HL-60 (cell line): ENCODE results near the gene FIGN.

Experiments used
- DNase-seq, 2 experiments: peaks; one replicate each; pipeline ENCODE4 v3.0.0-alpha.2; 2010 to 2020; ENCODE audit warnings: low read depth in 1 of 2, low spot score in 1 of 2
- H3K27ac ChIP-seq: fragments of 250-450 bp; sonication (Bioruptor Pico); replicated peaks from 2 replicates; pipeline ENCODE4 v1.5.1; 2020; ENCODE audit warnings: mild to moderate bottlenecking, moderate library complexity
- H3K27me3 ChIP-seq: fragments of 250-450 bp; sonication (Bioruptor Pico); 2 replicates; pipeline ENCODE4 v1.5.1; 2021; ENCODE audit warnings: mild to moderate bottlenecking, moderate library complexity; ENCODE audit not compliant: insufficient read depth, poor library complexity, severe bottlenecking
- H3K4me3 ChIP-seq: replicated peaks from 2 replicates; pipeline ENCODE4 v1.5.1; 2011; ENCODE audit warnings: mild to moderate bottlenecking, control low read depth, low read length; ENCODE audit not compliant: insufficient read depth
- GABPA ChIP-seq: IDR thresholded peaks from 2 replicates; pipeline ENCODE4 v1.6.1; 2012; ENCODE audit warnings: low read depth
- POLR2AphosphoS5 ChIP-seq: IDR thresholded peaks from 2 replicates; pipeline ENCODE4 v1.6.1; 2012; ENCODE audit warnings: low read depth
- SPI1 ChIP-seq: IDR thresholded peaks from 2 replicates; pipeline ENCODE4 v1.6.1; 2012; ENCODE audit warnings: low read depth, mild to moderate bottlenecking, borderline replicate concordance
- TF ChIP-seq, protein P1 (sequence below): IDR thresholded peaks from one replicate; pipeline ENCODE4 v1.5.1; 2011; ENCODE audit warnings: low read length, control low read depth, inconsistent platforms; ENCODE audit not compliant: insufficient read depth
- TF ChIP-seq, protein P2 (sequence below): IDR thresholded peaks from 2 replicates; pipeline ENCODE4 v1.6.1; 2012; ENCODE audit warnings: low read depth; ENCODE audit not compliant: insufficient replicate concordance

Gene FIGN

DNA sequence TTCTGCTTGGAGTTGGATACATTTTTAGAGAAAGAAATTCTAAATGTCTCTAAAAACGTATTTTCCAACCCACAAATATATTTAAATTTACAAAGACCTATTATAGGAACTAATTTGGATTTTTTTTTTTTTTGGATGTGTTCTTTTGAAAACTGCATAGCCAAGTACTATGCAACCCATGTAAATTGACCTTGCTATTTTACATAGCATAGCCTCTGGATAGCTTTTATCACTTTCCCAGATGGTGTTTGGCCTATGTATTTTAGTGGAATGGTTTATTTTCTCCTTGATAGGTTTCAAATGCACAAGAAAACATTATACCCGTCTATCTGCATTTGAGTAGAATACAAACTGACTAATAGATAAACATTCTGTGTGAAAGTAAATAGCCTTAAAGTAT, 130.0 kb downstream of the FIGN start:
- H3K4me3 ChIP-seq: no peak overlapping the region
- no peaks in the 10 kb centered on the region for H3K27me3 ChIP-seq
- DNase-seq: no peak
- TF ChIP-seq, protein P1, sequence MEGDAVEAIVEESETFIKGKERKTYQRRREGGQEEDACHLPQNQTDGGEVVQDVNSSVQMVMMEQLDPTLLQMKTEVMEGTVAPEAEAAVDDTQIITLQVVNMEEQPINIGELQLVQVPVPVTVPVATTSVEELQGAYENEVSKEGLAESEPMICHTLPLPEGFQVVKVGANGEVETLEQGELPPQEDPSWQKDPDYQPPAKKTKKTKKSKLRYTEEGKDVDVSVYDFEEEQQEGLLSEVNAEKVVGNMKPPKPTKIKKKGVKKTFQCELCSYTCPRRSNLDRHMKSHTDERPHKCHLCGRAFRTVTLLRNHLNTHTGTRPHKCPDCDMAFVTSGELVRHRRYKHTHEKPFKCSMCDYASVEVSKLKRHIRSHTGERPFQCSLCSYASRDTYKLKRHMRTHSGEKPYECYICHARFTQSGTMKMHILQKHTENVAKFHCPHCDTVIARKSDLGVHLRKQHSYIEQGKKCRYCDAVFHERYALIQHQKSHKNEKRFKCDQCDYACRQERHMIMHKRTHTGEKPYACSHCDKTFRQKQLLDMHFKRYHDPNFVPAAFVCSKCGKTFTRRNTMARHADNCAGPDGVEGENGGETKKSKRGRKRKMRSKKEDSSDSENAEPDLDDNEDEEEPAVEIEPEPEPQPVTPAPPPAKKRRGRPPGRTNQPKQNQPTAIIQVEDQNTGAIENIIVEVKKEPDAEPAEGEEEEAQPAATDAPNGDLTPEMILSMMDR: no peak
- no peak for TF ChIP-seq GABPA
- no peak for TF ChIP-seq SPI1
- TF ChIP-seq, protein P2, sequence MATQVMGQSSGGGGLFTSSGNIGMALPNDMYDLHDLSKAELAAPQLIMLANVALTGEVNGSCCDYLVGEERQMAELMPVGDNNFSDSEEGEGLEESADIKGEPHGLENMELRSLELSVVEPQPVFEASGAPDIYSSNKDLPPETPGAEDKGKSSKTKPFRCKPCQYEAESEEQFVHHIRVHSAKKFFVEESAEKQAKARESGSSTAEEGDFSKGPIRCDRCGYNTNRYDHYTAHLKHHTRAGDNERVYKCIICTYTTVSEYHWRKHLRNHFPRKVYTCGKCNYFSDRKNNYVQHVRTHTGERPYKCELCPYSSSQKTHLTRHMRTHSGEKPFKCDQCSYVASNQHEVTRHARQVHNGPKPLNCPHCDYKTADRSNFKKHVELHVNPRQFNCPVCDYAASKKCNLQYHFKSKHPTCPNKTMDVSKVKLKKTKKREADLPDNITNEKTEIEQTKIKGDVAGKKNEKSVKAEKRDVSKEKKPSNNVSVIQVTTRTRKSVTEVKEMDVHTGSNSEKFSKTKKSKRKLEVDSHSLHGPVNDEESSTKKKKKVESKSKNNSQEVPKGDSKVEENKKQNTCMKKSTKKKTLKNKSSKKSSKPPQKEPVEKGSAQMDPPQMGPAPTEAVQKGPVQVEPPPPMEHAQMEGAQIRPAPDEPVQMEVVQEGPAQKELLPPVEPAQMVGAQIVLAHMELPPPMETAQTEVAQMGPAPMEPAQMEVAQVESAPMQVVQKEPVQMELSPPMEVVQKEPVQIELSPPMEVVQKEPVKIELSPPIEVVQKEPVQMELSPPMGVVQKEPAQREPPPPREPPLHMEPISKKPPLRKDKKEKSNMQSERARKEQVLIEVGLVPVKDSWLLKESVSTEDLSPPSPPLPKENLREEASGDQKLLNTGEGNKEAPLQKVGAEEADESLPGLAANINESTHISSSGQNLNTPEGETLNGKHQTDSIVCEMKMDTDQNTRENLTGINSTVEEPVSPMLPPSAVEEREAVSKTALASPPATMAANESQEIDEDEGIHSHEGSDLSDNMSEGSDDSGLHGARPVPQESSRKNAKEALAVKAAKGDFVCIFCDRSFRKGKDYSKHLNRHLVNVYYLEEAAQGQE: no peak
- no peak for TF ChIP-seq POLR2AphosphoS5
- H3K27ac ChIP-seq: no peak overlapping the region

DNA sequence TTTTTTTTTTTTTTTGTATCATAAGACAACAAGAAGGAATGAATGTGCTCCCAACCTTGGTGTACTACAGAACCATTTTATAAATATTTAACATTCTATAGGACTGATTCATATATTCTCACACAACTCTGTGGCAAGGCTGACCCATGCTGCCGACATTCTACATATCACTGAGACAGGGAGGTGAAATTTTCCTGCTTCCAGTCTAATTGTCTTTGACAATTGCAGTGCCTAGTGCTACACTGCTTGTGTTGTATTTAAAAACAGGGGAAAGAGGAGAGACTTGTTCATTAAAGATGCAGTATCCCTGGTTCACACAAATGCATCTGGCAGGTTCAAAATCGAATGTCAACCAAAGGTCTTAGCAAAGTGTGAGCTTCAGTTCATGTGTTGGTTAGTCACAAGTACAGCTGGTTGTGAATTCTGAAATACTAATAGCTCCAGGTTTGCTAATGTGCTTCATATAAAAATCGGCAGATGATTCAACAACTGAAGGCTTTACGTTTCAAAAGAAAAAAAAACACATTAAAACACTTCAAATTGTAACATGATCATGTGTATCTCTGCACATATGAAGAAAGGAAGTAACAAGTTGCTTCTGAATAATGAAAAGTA, 130.8 kb downstream of the FIGN start:
- DNase-seq: no peak
- TF ChIP-seq, protein P1: no peak
- TF ChIP-seq SPI1: no peak
- TF ChIP-seq GABPA: no peak
- TF ChIP-seq, protein P2: no peak
- no peak for TF ChIP-seq POLR2AphosphoS5
- Histone ChIP-seq H3K27ac (no peak overlapping the region), H3K27me3 (no peaks in the 10 kb centered on the region), H3K4me3 (no peak overlapping the region)

DNA sequence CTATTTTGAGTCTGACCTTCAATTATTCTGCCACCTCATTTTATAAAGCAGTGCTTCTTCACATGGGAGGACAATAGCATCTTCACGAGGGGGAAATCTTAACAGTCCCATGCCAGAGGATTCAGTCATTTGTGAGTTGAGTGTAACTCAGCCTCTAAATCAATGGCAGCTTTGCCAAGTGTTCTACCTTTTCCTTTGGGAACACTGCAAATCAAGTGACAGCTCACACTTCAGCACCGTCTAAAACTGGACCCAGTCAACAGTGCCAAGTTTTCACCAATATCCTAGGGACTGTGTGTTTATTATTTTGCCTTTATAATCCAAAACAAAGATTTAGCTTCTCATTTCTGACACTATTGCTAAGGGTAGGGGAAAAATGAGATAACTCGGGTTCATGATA, 133.6 kb downstream of the FIGN start:
- no peak for TF ChIP-seq POLR2AphosphoS5
- no peak for TF ChIP-seq GABPA
- no peak for TF ChIP-seq SPI1
- TF ChIP-seq, protein P2: no peak
- no peak for DNase-seq
- H3K27ac ChIP-seq: no peak overlapping the region
- no peak overlapping the region for H3K4me3 ChIP-seq
- H3K27me3 ChIP-seq: no peaks in the 10 kb centered on the region
